ENCODE data around the gene SMPD3.

SMPD3 gene

DNA sequence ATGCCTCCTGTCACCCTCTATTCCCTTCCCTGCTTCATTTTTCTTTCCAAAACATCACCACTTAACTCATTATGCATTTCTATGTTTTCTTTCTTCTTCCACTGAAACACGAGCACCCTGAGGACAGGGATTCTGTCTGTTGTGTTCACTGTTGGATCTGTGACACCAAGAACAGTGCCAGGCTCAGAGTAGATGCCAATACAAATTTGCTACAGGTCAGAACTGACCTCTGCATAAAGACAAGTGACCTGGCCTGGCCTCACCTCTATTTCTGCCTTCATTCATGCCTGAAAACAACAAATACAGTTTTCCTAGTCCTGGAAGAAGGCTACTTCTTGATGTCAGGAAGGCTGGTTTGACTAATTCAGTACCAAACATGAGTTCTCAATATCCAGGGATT lies 45.1 kb downstream of the SMPD3 start:
- TF ChIP-seq ZFX (IDR thresholded peaks at IDR 0.05; ENCODE audit: borderline replicate concordance): no peak
- TF ChIP-seq, protein P1, sequence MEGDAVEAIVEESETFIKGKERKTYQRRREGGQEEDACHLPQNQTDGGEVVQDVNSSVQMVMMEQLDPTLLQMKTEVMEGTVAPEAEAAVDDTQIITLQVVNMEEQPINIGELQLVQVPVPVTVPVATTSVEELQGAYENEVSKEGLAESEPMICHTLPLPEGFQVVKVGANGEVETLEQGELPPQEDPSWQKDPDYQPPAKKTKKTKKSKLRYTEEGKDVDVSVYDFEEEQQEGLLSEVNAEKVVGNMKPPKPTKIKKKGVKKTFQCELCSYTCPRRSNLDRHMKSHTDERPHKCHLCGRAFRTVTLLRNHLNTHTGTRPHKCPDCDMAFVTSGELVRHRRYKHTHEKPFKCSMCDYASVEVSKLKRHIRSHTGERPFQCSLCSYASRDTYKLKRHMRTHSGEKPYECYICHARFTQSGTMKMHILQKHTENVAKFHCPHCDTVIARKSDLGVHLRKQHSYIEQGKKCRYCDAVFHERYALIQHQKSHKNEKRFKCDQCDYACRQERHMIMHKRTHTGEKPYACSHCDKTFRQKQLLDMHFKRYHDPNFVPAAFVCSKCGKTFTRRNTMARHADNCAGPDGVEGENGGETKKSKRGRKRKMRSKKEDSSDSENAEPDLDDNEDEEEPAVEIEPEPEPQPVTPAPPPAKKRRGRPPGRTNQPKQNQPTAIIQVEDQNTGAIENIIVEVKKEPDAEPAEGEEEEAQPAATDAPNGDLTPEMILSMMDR (IDR thresholded peaks at IDR 0.05): no peak
- H3K27ac ChIP-seq: no peak overlapping the region

DNA sequence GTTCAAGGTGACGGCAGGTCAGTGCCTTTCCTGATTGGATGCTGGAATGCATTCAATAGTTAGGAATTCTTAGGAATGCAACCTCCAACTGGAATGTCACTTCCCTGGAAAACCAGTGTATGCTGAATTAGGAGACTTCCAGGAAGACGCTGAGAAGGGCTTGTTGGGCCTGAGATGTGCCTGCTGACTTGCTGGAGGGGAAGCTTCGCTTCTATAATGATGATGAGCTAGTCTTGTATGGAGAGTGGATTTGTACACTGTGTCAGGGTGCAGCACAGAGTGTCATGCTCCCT lies 45.6 kb downstream of the SMPD3 start:
- no peak for TF ChIP-seq ZFX (IDR thresholded peaks at IDR 0.05; ENCODE audit: borderline replicate concordance)
- TF ChIP-seq, protein P1 (IDR thresholded peaks at IDR 0.05): no peak
- no peak overlapping the region for H3K27ac ChIP-seq

DNA sequence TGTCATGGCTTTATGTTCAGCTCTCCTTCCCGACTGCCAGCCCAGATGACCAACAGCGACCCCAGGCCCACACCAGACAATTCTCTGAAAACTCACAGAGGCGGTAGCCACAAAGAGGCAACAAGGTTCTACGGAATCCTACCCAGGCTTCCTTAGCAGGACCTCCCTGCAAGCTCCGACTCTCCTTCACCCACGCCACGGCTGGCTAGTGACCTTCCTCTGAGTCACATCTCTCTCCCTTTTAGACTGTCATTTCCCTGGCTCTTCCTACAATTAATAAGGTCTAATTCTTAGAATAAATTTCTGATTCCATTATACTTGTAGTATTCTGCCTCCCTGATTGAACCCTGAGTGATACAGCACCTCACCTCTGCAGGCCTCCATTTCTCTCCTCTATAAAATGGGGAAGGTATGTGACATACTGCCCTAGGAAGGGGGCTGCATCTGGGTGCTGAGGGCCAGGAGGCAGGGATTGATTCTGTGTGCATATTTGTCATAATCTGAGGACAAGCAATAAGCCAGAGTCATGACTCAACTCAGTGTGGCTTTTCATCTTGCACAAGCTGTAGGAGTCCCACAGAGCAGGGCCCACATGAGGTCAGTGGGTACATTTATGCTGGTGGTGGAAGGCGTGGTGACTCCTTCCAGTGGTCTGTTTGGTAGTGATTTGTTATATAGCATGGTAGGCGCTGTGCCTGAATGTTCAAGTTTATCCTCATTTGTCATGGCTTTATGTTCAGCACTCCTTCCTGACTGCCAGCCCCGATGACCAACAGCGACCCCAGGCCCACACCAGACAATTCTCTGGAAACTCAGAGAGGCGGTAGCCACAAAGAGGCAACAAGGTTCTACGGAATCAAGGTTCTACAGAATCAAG lies 46.2 kb downstream of the SMPD3 start:
- H3K27ac ChIP-seq: no peak overlapping the region
- TF ChIP-seq, protein P1 (IDR thresholded peaks at IDR 0.05): no peak
- no peak for TF ChIP-seq ZFX (IDR thresholded peaks at IDR 0.05; ENCODE audit: borderline replicate concordance)

DNA sequence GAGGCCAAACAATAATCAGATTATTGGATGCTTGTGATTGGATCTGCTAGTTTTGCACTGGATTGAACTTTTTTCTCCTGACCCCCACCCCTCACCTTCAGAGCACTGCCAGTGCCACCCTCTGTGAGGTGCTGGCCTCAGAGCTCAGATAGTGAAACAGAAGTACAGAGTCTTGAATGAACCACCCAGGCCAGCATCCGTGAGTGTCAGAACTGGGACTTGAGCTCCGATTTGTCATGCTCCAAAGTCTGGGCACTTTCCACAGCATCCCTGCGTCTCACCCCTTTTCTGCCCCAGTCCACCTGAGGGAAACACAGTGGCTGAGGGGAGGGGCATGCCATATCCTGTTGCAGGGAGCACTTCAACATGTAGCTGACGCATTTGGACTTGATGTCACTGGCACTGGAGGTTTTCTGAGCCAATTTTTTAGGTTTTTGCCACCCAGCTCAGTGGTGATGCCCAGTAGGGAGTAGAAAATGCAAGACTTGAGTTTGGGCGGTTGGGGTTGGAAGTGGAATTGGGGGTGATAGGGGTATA lies 47.3 kb downstream of the SMPD3 start:
- TF ChIP-seq ZFX (IDR thresholded peaks at IDR 0.05; ENCODE audit: borderline replicate concordance): no peak
- TF ChIP-seq, protein P1 (IDR thresholded peaks at IDR 0.05): no peak
- H3K27ac ChIP-seq: no peak overlapping the region

DNA sequence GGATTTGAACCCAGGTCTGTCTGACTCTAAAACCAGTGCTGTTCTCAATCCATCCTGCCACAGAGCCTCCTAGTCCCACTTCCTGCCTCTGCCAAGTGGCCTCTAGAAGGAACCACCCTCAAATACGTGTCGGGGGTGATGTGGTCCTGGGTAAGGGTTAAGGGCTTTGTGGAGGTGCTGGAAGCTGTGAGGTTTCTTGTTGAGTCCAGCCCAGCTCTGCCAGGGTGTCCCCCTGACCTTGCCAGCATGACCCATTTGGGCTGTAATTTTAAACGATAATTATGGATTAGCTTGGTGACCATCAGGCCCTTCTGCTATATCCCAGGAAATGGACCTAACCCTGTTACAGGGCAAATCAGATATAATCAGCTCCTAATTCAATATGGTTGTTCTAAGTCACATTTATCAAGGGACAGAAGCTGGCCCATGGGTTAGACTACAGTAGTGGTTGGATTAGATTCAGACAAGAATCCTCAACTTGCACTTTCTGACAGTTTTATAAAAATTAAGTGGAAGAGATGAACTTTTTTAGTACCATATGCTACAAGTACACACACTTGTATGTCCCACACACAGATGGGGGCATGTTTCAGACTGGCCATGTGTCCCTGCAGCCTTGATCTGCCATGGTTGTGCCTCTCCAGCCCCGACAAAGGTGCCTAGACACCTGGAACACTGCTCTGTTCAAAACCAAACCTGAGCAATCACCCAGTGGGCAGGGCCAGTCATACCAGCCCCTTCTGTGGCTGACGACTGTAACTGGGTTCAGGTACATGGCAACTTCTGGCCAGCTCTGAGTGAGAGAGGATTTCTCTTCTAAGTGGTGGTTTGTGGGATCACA lies 48.0 kb downstream of the SMPD3 start:
- no peak overlapping the region for H3K27ac ChIP-seq
- TF ChIP-seq, protein P1 (IDR thresholded peaks at IDR 0.05): no peak
- TF ChIP-seq ZFX (IDR thresholded peaks at IDR 0.05; ENCODE audit: borderline replicate concordance): no peak

DNA sequence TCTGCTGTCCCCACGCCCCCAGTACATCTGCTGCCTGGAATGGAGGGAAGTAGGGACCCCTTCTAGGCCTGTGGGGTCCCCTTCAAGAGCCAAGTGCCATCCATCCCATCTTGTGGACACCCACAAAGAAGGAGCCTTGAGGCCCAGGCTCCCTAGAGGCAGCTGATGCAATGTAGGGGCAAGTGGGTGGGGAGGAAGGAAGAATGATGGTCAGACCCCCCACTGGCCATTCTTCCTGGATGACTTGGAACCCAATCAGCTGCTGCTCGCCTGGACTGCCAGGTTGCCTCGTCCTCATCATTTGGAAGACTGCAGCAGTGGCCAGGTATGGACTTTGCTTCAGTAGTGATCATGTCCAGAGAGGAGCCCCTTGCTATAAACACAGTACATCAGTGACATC lies 48.9 kb downstream of the SMPD3 start:
- TF ChIP-seq, protein P1 (IDR thresholded peaks at IDR 0.05): no peak
- TF ChIP-seq ZFX (IDR thresholded peaks at IDR 0.05; ENCODE audit: borderline replicate concordance): no peak
- no peak overlapping the region for H3K27ac ChIP-seq

Measured in 22Rv1 (cell line).